ENCODE results near the gene HMCN2.

HMCN2 gene

DNA sequence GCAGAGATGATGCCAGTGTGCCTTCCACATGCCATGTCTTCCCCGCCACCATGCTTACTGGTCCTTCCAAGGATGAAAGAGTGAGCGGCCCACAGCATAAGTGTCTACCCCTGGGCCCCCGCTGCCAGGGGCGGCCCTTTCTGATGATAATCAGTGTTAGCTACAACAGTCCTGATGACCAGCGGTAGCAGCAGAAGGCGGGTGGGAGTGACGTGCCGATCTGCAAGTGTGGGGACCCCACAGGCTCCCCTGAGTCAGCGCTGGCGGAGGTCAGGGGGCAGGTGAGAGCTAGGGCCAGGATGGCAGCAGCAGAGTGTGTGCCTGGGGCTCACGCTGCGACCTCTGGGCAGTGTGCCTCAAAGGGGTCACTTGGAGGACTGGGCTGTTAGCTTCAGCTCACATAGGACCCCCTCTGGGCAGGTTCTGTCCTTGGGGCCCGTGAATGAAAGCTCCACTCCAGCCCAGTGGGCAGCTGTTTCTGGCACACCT lies 80.4 kb downstream of the HMCN2 start:
- no peak for DNase-seq (ENCODE audit: low read depth, low spot score)

DNA sequence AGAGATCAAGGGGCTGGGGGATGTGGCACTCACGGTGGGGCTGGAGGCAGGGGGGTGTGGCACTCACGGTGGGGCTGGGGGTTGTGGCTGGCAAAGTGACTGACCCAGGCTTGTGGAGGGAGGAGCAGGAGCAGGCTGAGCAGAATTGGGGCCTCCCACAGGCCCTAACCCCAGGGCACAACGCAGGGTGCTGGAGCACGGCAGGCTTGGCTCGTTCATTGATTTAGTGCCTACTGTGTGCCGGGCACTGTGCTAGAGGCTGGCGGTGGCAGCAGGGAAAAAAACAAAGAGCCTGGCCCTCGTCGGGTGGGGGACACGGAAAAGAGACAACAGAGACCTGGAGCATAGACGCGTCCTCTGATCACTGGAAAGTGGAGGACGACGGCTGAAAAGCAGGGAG lies 80.9 kb downstream of the HMCN2 start:
- no peak for DNase-seq (ENCODE audit: low read depth, low spot score)

DNA sequence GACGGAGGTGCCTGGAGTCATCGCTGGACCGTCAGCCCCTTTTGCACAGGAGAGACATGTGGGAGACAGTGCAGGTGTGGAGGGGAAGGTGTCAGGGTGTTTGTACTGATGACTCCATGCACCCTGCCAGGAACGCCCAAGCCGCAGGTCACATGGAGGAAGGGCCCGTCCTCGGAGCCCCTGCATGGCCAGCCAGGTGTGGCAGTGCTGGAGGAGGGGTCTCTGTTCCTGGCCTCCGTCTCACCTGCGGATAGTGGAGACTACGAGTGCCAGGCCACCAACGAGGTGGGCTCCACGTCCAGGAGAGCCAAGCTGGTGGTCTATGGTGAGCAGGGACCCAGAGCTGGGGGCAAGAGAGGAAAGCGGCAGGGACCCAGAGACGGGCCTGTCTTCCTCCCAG lies 81.5 kb downstream of the HMCN2 start:
- DNase-seq (ENCODE audit: low read depth, low spot score): no peak

DNA sequence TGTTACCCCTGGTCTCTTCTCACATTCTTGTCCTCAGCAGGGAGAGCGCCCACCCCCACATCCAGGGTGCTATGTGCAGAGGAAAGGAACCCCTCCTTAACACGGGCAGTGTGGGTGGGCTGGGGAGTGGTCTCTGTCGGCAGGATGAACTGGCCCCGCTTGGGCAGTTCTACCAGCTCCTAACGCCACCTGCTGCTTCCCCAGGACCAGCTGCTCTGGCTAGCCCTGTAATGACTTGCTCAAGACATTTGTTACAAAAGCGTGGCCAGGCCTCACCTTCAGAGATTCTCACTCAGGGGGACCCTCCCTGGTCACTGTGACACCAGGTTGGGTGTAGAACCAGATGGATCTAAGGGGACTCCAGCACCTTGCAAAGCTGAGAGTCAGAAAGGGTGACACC lies 82.4 kb downstream of the HMCN2 start:
- no peak for DNase-seq (ENCODE audit: low read depth, low spot score)

- DNase-seq (ENCODE audit: low read depth, low spot score): no peak
Measured at GRCh38 chr9:130348341-130348740, 82.8 kb downstream of the HMCN2 start.

DNA sequence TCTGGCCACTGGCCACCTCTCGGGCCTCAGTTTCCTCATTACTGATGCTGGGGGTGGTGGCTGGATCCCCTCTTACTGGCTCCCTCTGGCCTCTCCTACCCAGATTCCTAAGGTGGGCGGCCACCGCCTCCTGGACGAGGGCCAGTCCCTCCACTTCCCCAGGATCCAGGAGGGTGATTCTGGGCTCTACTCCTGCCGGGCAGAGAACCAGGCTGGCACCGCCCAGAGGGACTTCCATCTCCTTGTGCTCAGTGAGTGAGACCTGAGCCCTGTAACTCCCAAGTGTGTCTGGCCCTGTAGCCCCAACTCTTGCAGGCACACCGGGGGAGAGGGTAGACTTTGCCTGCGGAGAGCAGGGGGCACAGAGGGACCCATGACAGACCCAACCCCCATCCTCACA lies 83.3 kb downstream of the HMCN2 start:
- no peak for DNase-seq (ENCODE audit: low read depth, low spot score)

DNA sequence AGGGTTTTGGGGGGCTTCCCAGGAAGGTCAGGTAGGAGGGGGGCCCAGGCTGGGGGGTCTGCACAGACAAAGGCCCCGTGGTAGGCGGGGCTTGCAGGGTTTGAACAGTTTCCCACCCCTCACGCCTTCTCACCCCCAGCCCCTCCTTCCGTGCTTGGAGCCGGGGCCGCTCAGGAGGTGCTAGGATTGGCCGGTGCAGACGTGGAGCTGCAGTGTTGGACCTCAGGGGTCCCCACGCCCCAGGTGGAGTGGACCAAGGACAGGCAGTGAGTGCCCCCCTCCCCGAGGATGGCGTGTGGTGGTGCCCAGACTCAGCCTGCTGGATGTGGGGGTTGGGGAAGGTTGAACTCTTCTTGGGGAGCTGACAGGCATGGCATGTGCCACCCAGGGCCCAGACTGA lies 83.8 kb downstream of the HMCN2 start:
- DNase-seq (ENCODE audit: low read depth, low spot score): no peak

GRCh38 chr9:130351343-130351742 lies 85.8 kb downstream of the HMCN2 start:
- DNase-seq (ENCODE audit: low read depth, low spot score): no peak

DNA sequence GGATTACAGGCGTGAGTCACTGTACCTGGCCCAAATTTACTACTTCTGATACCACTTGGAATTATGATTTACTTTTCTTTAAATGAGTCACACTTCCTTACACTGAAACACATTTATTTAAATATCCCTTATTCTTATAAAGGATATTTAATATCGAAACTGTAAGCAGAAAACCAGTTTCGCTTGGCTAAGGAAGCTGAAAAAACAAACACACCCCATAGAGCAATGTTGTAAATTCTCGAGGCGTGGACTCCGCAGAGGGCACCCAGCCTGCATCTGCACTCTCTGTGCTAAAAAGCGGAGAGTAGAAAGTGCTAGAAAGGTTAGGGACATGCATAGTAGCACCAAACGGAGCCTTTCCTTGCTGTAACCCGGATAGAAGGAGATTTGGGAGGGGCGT lies 86.5 kb downstream of the HMCN2 start:
- DNase-seq (ENCODE audit: low read depth, low spot score): no peak

- no peak for DNase-seq (ENCODE audit: low read depth, low spot score)
Measured at GRCh38 chr9:130352586-130353285, 87.2 kb downstream of the HMCN2 start.

- no peak for DNase-seq (ENCODE audit: low read depth, low spot score)
Measured at GRCh38 chr9:130354378-130354777, 88.8 kb downstream of the HMCN2 start.

DNA sequence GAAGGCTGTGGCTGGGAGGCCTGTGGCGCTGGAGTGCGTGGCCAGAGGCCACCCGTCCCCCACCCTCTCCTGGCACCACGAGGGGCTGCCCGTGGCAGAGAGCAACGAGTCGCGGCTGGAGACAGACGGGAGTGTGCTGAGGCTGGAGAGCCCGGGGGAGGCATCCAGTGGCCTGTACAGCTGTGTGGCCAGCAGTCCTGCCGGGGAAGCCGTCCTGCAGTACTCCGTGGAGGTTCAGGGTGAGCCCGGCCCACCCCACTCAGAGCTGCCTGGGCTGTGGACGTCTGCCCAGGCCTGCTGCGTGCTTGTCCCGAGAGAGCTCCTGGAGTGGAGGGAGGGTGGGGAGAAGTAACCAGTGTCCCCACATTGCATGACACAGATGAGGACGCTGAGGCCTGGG lies 89.2 kb downstream of the HMCN2 start:
- DNase-seq (ENCODE audit: low read depth, low spot score): no peak

GRCh38 chr9:130356033-130356432 lies 90.5 kb downstream of the HMCN2 start:
- no peak for DNase-seq (ENCODE audit: low read depth, low spot score)

DNA sequence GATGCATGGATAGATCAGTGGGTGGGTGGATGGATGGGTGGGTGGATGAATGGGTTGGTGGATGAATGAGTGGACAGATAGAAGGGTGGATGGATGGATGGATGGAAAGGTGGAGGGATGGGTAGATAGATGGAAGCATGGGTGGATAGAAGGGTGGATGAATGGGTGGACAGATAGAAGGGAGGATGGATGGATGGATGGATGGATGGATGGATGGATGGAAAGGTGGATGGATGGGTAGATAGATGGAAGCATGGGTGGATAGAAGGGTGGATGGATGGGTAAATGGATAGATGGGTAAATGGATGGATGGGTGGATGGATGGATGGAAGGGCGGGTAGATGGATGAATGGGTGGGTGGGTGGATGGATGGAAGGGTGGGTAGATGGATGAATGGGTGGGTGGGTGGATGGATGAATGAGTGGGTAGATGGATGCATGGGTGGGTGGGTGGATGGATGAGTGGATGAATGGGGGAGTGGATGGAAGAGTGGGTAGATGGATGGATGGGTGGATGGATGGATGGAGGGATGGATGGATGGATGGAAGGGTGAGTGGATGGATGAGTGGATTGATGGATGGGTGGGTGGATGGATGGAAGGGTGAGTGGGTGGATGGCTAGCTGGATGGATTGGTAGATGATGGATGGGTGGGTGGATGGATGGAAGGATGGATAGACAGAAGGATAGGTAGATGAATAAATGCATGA lies 91.5 kb downstream of the HMCN2 start:
- DNase-seq (ENCODE audit: low read depth, low spot score): no peak

DNA sequence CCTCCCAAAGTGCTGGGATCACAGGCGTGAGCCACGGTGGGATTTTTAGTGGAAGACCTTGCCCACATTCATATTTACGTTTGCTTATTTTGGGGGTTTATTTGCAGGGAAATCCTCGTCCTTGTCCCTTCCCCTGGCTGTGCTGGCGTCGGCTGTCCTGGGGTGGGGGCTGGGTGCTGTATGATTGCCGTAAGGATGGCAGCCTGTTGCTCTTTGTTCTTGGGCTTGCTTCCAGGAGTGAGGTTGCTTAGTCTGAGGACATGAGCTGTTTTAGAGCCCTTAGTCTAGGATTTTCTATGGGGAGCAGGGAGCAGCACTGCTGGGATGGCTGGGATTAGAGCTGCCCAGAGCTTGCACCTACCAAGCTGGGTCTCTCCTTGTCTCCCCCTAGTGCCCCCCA lies 93.4 kb downstream of the HMCN2 start:
- no peak for DNase-seq (ENCODE audit: low read depth, low spot score)

- DNase-seq (ENCODE audit: low read depth, low spot score): no peak
Measured at GRCh38 chr9:130359819-130360218, 94.3 kb downstream of the HMCN2 start.

DNA sequence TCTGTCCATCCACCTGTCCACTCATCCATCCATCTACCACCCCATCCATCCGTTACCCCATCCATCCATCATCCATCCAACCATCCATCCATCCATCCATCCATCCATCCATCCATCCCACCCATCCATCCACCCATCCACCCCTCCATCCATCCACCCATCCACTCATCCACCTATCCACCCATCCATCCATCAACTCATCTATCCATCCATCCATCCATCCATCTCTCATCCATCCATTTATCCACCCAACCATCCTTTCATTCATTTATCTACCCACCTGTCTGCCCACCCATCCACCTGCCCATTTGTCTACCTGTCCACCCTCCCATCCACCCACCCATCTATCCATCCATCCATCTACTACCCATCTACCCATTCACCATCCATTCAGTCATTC lies 95.1 kb downstream of the HMCN2 start:
- DNase-seq (ENCODE audit: low read depth, low spot score): no peak

DNA sequence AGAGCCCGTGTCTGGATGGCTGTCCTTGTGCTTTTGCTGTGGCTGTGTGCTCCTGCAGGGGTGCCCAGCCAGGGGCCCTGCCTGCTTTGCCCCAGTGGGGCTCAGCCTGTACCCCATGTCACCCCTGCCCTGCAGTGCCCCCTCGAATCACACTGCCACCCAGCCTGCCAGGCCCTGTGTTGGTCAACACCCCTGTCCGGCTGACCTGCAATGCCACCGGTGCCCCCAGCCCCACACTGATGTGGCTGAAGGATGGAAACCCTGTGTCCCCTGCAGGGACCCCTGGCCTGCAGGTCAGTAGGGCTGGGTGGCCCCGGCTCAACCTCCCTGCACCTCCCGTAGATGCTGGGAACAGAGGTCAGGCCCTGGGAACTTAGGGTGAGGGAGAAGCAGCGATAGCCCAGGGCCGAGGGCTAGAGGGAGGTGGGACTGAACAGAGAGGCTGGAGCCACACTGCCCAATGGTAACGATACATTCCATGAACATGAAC lies 96.4 kb downstream of the HMCN2 start:
- no peak for DNase-seq (ENCODE audit: low read depth, low spot score)

- DNase-seq (ENCODE audit: low read depth, low spot score): no peak
Measured at GRCh38 chr9:130362691-130363090, 97.1 kb downstream of the HMCN2 start.

DNA sequence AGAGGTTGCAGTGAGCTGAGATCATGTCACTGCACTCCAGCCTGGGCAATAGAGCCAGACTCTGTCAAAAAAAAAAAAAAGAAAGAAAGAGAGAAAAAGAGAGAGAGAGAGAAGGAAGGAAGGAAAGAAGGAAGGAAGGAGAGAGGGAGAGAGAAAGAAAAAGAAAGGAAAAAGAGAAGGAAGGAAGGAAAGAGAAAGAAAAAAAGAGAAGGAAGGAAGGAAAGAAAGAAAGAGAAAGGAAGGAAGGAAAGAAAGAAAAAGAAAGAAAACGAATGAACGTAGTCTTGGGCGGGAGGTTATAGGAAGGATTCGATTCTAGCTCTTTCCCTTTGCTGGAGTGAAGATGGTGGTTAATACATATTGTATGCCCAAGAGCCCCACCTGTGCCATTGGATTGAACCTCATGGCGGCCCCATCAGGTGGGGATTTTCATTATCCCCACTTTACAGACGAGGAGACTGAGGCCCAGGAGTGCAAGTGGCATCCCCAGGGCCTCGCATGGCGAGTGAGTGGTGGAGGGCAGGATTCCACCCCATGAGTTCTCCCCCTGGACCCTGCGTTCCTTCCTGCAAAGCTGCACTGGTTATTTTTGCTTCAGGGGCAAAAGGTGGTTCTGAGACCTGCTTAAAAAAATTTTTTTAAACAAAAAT lies 98.3 kb downstream of the HMCN2 start:
- no peak for DNase-seq (ENCODE audit: low read depth, low spot score)

DNA sequence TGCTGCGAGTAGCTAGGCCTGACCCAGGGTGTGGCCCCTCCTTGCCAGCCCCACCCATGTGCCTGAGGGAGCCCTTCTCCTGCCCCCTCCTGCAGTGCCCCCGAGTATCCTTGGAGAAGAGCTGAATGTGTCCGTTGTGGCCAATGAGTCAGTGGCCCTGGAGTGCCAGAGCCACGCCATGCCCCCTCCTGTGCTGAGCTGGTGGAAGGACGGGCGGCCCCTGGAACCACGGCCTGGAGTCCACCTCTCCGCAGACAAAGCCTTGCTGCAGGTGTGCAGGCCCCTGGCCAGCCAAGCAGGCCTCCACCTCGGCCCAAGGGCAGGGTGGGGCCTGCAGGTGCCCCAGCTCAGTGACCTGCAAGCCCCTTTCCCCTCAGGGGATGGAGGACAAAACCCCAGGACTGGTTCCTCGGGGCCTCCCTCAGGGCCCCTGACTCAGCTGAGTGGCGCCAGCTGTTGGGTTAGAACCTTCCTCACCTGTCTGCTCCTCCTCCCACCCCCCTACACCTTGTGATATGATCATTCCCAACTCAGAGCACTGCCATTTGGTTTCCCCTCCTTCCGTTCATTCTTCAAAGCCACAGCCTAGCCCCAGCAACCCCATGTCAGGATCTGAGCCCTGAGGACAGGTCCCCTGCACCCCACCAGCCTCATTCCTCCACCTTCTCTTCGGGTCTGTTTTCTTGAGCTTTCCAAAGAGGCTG lies 99.2 kb downstream of the HMCN2 start:
- DNase-seq (ENCODE audit: low read depth, low spot score): no peak

DNA sequence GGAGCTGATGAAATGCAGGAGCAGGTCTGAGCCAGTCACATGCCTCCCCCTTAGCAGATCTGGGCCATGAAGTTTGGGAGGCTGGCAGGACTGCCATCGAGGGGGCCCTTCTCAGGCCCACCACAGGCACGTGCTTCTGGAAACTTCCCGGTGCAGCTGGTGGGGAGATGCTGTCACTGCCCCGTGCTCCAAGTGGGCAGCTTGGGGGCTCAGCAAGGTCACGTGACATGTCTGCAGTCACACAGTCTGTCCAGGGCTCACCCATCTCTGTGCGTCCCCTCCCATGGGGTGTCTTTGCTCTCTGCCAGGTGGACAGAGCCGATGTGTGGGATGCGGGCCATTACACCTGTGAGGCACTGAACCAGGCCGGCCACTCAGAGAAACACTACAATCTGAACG lies 99.8 kb downstream of the HMCN2 start:
- no peak for DNase-seq (ENCODE audit: low read depth, low spot score)

All from activated naive CD8-positive, alpha-beta T cell treated with anti-CD3 and anti-CD28 coated beads, Interleukin-2, amount 50 U/mL, for 16 hours (primary cell).